IMR-90 (cell line): ENCODE results near the gene UTF1. TPM values are rescaled to one million over a fixed set of nuclear protein-coding genes. Genes with fewer than 3 reads are reported as not detected.

ENCODE experiments used
- ATAC-seq: fragments of 200-7000 bp; cut with Tn5 transposase; 2 replicates; pipeline ENCODE4 v1.9.1; 2020; ENCODE audit warnings: low read depth, mild to moderate bottlenecking, moderate library complexity
- BruUV-seq: library from RNA; stranded (reverse); fragments of 400-500 nt; replicated peaks from 2 replicates; lab custom pipeline; 2021; lab: Mats Ljungman, UMichigan
- CTCF ChIA-PET: fragments of 300-600 bp; formaldehyde crosslinking; extraction: SDS; loops from one replicate; lab custom pipeline; 2021; ENCODE audit warnings: antibody characterized with exemption; lab: Yijun Ruan, JAX
- POLR2A ChIA-PET: fragments of 300-600 bp; sonication (Branson Sonifier 250); formaldehyde crosslinking; loops from one replicate; lab custom pipeline; 2022; ENCODE audit warnings: antibody characterized with exemption; ENCODE audit not compliant: unreplicated experiment; lab: Charles Lee
- DNase-seq: peaks from one replicate; pipeline ENCODE4 v3.0.0; 2013
- H2AFZ ChIP-seq: replicated peaks from 2 replicates; pipeline ENCODE3; 2013; ENCODE audit warnings: low read length, mild to moderate bottlenecking; ENCODE audit not compliant: poor library complexity
- H2AK5ac ChIP-seq: 2 replicates; pipeline ENCODE4 v1.6.1; 2013; ENCODE audit warnings: low read depth, low read length, inconsistent platforms
- H2AK9ac ChIP-seq: replicated peaks from 2 replicates; pipeline ENCODE3; 2013; ENCODE audit warnings: mild to moderate bottlenecking, low read depth, low read length, moderate library complexity; ENCODE audit not compliant: poor library complexity
- H2BK120ac ChIP-seq: 2 replicates; pipeline ENCODE4 v1.6.1; 2013; ENCODE audit warnings: low read depth, low read length, inconsistent platforms
- H2BK15ac ChIP-seq: 3 replicates; pipeline ENCODE4 v1.6.1; 2013; ENCODE audit warnings: low read depth, low read length, inconsistent platforms
- H2BK20ac ChIP-seq: 2 replicates; pipeline ENCODE4 v1.6.1; 2013; ENCODE audit warnings: low read depth, mild to moderate bottlenecking, inconsistent platforms, low read length, moderate library complexity
- H2BK5ac ChIP-seq: 2 replicates; pipeline ENCODE4 v1.6.1; 2013; ENCODE audit warnings: mild to moderate bottlenecking, low read depth, low read length, inconsistent platforms; ENCODE audit not compliant: poor library complexity, severe bottlenecking
- H3K14ac ChIP-seq: replicated peaks from 2 replicates; pipeline ENCODE4 v1.6.1; 2013; ENCODE audit warnings: low read depth, low read length, inconsistent platforms
- H3K18ac ChIP-seq: 2 replicates; pipeline ENCODE4 v1.6.1; 2013; ENCODE audit warnings: low read depth, low read length, control low read depth
- H3K23ac ChIP-seq: 2 replicates; pipeline ENCODE4 v1.6.1; 2013; ENCODE audit warnings: low read depth, low read length, inconsistent platforms
- H3K27ac ChIP-seq: 2 replicates; pipeline ENCODE4 v1.5.1; 2013; ENCODE audit warnings: mild to moderate bottlenecking, control low read depth, low read length; ENCODE audit not compliant: insufficient read depth
- H3K27me3 ChIP-seq: 2 replicates; pipeline ENCODE4 v1.6.1; 2013; ENCODE audit warnings: low read length; ENCODE audit not compliant: control insufficient read depth, insufficient read depth
- H3K36me3 ChIP-seq: 2 replicates; pipeline ENCODE4 v1.6.1; 2013; ENCODE audit warnings: low read length, mixed read lengths; ENCODE audit not compliant: control insufficient read depth, insufficient read depth
- H3K4ac ChIP-seq: 2 replicates; pipeline ENCODE4 v1.6.1; 2013; ENCODE audit warnings: low read depth, low read length, inconsistent platforms
- H3K4me1 ChIP-seq: 2 replicates; pipeline ENCODE4 v1.6.1; 2013; ENCODE audit warnings: low read length, mixed read lengths; ENCODE audit not compliant: control insufficient read depth, insufficient read depth
- H3K4me2 ChIP-seq: 2 replicates; pipeline ENCODE4 v1.6.1; 2013; ENCODE audit warnings: low read depth, mild to moderate bottlenecking, control low read depth, low read length, moderate library complexity
- H3K4me3 ChIP-seq: 2 replicates; pipeline ENCODE4 v1.5.1; 2013; ENCODE audit warnings: low read depth, mild to moderate bottlenecking, control low read depth, low read length, moderate library complexity; ENCODE audit not compliant: insufficient read depth
- H3K56ac ChIP-seq: 2 replicates; pipeline ENCODE4 v1.6.1; 2013; ENCODE audit warnings: low read length, inconsistent platforms; ENCODE audit not compliant: insufficient read depth; ENCODE audit errors: extremely low read depth
- H3K79me1 ChIP-seq, 2 experiments: 2 replicates each; pipeline ENCODE4 v1.6.1; 2013; ENCODE audit warnings: low read length in 2 of 2, inconsistent platforms in 1 of 2, low read depth in 1 of 2
- H3K9ac ChIP-seq: 2 replicates; pipeline ENCODE4 v1.6.1; 2013; ENCODE audit warnings: low read depth, low read length, control low read depth
- H3K9me1 ChIP-seq: 2 replicates; pipeline ENCODE4 v1.6.1; 2013; ENCODE audit warnings: low read length, inconsistent platforms; ENCODE audit not compliant: insufficient read depth
- H3K9me3 ChIP-seq: 2 replicates; pipeline ENCODE4 v1.6.1; 2013; ENCODE audit warnings: low read length; ENCODE audit not compliant: control insufficient read depth, insufficient read depth
- H4K20me1 ChIP-seq: 2 replicates; pipeline ENCODE4 v1.6.1; 2013; ENCODE audit warnings: low read length, inconsistent platforms; ENCODE audit not compliant: insufficient read depth
- H4K5ac ChIP-seq: 2 replicates; pipeline ENCODE4 v1.6.1; 2013; ENCODE audit warnings: mild to moderate bottlenecking, low read depth, low read length, control low read depth
- H4K8ac ChIP-seq, 2 experiments: 2 replicates each; pipeline ENCODE4 v1.6.1; 2013; ENCODE audit warnings: low read depth in 2 of 2, low read length in 2 of 2, control low read depth in 1 of 2, inconsistent platforms in 1 of 2
- H4K91ac ChIP-seq: 2 replicates; pipeline ENCODE4 v1.6.1; 2013; ENCODE audit warnings: low read depth, low read length, inconsistent platforms; ENCODE audit not compliant: insufficient read depth
- NFE2L2 ChIP-seq: fragments of 150-350 bp; IDR thresholded peaks from 2 replicates; pipeline ENCODE4 v1.6.1; 2016; ENCODE audit warnings: low read depth, mild to moderate bottlenecking, low read length
- RAD21 ChIP-seq: IDR thresholded peaks from 2 replicates; pipeline ENCODE4 v1.6.1; 2012; ENCODE audit warnings: low read length, improper control_type of control experiment
- RCOR1 ChIP-seq: IDR thresholded peaks from 2 replicates; pipeline ENCODE4 v1.6.1; 2012; ENCODE audit warnings: mild to moderate bottlenecking, low read length, improper control_type of control experiment; ENCODE audit not compliant: insufficient replicate concordance
- USF2 ChIP-seq: fragments of 150-350 bp; IDR thresholded peaks from 2 replicates; pipeline ENCODE4 v1.6.1; 2017; ENCODE audit warnings: mild to moderate bottlenecking, antibody characterized with exemption, low read length, low read depth
- WGBS, 2 experiments: methylation state at CpG; one replicate each; pipeline versions ENCODE4 v1.1.5 to v1.1.7; 2013; ENCODE audit warnings: missing lambda C conversion rate in 2 of 2; ENCODE audit not compliant: insufficient read length in 1 of 2; ENCODE audit errors: extremely low coverage in 2 of 2; 5-methylcytosine and 5-hydroxymethylcytosine counted together
- dilution Hi-C: fragments of 300-500 bp; cut with HindIII; formaldehyde crosslinking; loops from one replicate; pipeline ENCODE4 v1.14.3; 2018; ENCODE audit warnings: low sequenced_read_pairs; ENCODE audit not compliant: unreplicated experiment
- in situ Hi-C: fragments of 300-500 bp; cut with MboI; formaldehyde crosslinking; loops from 3 replicates; pipeline ENCODE4 v1.14.3; 2019; ENCODE audit warnings: low sequenced_read_pairs, inconsistent platforms, mixed read lengths
- intact Hi-C: fragments of 100-400 bp; cut with micrococcal nuclease; formaldehyde crosslinking; loops from 2 replicates; pipeline ENCODE4 v1.10.0; 2022
- polyA plus RNA-seq, 3 experiments: library from polyadenylated mRNA; depleted of rRNA; stranded (reverse); fragments of >200 nt; gene quantifications; 2 replicates each; pipeline ENCODE4 v1.2.3, GENCODE V29; 2012; ENCODE audit warnings: low replicate concordance in 1 of 3
- total RNA-seq: library from RNA; depleted of rRNA; stranded (reverse); fragments of >200 nt; gene quantifications from 2 replicates; pipeline ENCODE4 v1.2.3, GENCODE V29; 2012
- TF ChIP-seq, protein P1 (sequence below): conservative IDR thresholded peaks from 2 replicates; pipeline ENCODE4 v1.5.1; 2012; ENCODE audit warnings: mild to moderate bottlenecking, low read depth, low read length, improper control_type of control experiment

UTF1 gene
- total and polyA plus RNA-seq, 2 of the 4 experiments (the other 2 are of a cell fraction) = not detected

DNA sequence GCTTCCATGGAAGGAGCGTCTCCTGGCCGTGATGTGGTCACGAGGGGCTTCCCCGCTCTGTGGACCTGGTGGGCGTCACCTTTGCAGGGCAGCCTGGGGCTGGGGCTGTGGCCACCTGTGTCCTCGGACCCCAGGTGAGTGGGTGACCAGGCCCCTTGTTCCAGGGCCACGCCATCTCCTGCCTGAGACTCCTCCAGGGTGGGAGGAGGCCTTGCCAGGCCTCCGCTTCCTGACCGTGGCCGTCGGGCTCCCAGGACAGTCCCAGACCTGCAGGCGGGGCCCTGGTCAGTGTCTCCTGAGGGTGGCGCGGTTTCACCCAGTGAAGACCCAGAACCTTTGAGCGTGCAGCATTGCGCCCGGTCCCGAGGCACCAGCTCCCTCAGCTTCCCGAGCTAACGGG is 20.4 kb upstream of the UTF1 start:
- WGBS, 2 experiments = 96% methylated on average over 13 of the region's 20 CpGs; no CpG with 5 or more reads in 1 of the 2 experiments
- Histone ChIP-seq H3K9ac (no peak overlapping the region), H3K4ac (no peak overlapping the region), H2AK5ac (no peak overlapping the region), H2AK9ac (no peak overlapping the region), H2BK15ac (no peak overlapping the region), H3K18ac (no peak overlapping the region), H3K9me3 (no peaks in the 10 kb centered on the region), H3K4me2 (no peak overlapping the region), H3K79me1 (no peaks in the 10 kb centered on the region), H2AFZ (no peak overlapping the region), H3K23ac (no peak overlapping the region), H3K36me3 (no peaks in the 10 kb centered on the region), H3K9me1 (no peaks in the 10 kb centered on the region), H2BK20ac (no peak overlapping the region), H2BK120ac (no peak overlapping the region), H3K4me1 (no peaks in the 10 kb centered on the region), H4K8ac (no peak overlapping the region), H4K91ac (no peak overlapping the region), H3K14ac (no peak overlapping the region), H3K27ac (no peak overlapping the region), H3K4me3 (no peak overlapping the region), H3K56ac (no peak overlapping the region), H4K20me1 (no peaks in the 10 kb centered on the region), H3K27me3 (no peaks in the 10 kb centered on the region), H2BK5ac (no peak overlapping the region), H4K5ac (no peak overlapping the region)
- TF ChIP-seq USF2 (no peak), NFE2L2 (no peak), RAD21 (no peak), RCOR1 (no peak)
- TF ChIP-seq, protein P1, sequence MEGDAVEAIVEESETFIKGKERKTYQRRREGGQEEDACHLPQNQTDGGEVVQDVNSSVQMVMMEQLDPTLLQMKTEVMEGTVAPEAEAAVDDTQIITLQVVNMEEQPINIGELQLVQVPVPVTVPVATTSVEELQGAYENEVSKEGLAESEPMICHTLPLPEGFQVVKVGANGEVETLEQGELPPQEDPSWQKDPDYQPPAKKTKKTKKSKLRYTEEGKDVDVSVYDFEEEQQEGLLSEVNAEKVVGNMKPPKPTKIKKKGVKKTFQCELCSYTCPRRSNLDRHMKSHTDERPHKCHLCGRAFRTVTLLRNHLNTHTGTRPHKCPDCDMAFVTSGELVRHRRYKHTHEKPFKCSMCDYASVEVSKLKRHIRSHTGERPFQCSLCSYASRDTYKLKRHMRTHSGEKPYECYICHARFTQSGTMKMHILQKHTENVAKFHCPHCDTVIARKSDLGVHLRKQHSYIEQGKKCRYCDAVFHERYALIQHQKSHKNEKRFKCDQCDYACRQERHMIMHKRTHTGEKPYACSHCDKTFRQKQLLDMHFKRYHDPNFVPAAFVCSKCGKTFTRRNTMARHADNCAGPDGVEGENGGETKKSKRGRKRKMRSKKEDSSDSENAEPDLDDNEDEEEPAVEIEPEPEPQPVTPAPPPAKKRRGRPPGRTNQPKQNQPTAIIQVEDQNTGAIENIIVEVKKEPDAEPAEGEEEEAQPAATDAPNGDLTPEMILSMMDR = no peak
- ChIA-PET CTCF (no interaction called here), POLR2A (no interaction called here)
- ATAC-seq (no peak), DNase-seq (no peak)
- dilution Hi-C loops = no loop called here
- in situ Hi-C loops = no loop called here
- intact Hi-C loops = no loop called here
- BruUV-seq = no TSS peak
